Vagina (tissue), 2 donors: ENCODE measurements around the gene PEX5L. TPM values are rescaled to one million over a fixed set of nuclear protein-coding genes. Genes with fewer than 3 reads are reported as not detected.

ENCODE experiments used
- DNase-seq, 2 donors: peaks; one replicate each; pipeline ENCODE4 v3.0.0-alpha.2; 2017; ENCODE audit errors: extremely low spot score in 2 of 2
- H3K27ac ChIP-seq: fragments of 200-600 bp; sonication (generic); one replicate; pipeline ENCODE4 v1.5.1; 2019
- H3K27me3 ChIP-seq: fragments of 200-600 bp; sonication (generic); one replicate; pipeline ENCODE4 v1.5.1; 2019
- H3K36me3 ChIP-seq, 2 donors: fragments of 200-600 bp; sonication (generic); one replicate each; pipeline ENCODE4 v1.5.1; 2017 to 2019
- H3K4me1 ChIP-seq: fragments of 200-600 bp; sonication (generic); one replicate; pipeline ENCODE4 v1.5.1; 2019
- H3K4me3 ChIP-seq, 2 donors: fragments of 200-600 bp; sonication (generic); 1 replicate in 1 of 2; 2 replicates in 1 of 2; pipeline ENCODE4 v1.5.1; 2016 to 2019
- H3K9me3 ChIP-seq: fragments of 200-600 bp; sonication (generic); one replicate; pipeline ENCODE4 v1.5.1; 2019
- POLR2A ChIP-seq, 2 donors: fragments of 450-650 bp; IDR thresholded peaks; one replicate each; pipeline ENCODE4 v1.6.1; 2017; ENCODE audit warnings: antibody characterized with exemption in 2 of 2, mild to moderate bottlenecking in 2 of 2, moderate library complexity in 2 of 2
- POLR2AphosphoS5 ChIP-seq, 2 donors: sonication (generic); formaldehyde crosslinking; IDR thresholded peaks; one replicate each; pipeline ENCODE4 v1.9.0; 2017; ENCODE audit warnings: antibody characterized with exemption in 2 of 2, mild to moderate bottlenecking in 2 of 2, low read depth in 1 of 2; ENCODE audit not compliant: insufficient read depth in 1 of 2
- intact Hi-C: fragments of 100-400 bp; cut with DNase I; formaldehyde crosslinking; loops from one replicate; pipeline ENCODE4 v1.15.1; 2023
- total RNA-seq: library from RNA; depleted of rRNA; stranded (reverse); fragments of >200 nt; gene quantifications from one replicate; pipeline ENCODE4 v1.2.3, GENCODE V29; 2016
- TF ChIP-seq, protein P1 (sequence below), 3 experiments: fragments of 450-650 bp in 2 of 3; fragments of 200-600 bp in 1 of 3; sonication (generic) in 1 of 3; IDR thresholded peaks; one replicate each; pipeline ENCODE4 v1.5.1; 2017 to 2019; ENCODE audit warnings: antibody characterized with exemption in 3 of 3, mild to moderate bottlenecking in 2 of 3, moderate library complexity in 2 of 3

Gene PEX5L
- total RNA-seq, 1 donor from 2014 or later = not detected

DNA sequence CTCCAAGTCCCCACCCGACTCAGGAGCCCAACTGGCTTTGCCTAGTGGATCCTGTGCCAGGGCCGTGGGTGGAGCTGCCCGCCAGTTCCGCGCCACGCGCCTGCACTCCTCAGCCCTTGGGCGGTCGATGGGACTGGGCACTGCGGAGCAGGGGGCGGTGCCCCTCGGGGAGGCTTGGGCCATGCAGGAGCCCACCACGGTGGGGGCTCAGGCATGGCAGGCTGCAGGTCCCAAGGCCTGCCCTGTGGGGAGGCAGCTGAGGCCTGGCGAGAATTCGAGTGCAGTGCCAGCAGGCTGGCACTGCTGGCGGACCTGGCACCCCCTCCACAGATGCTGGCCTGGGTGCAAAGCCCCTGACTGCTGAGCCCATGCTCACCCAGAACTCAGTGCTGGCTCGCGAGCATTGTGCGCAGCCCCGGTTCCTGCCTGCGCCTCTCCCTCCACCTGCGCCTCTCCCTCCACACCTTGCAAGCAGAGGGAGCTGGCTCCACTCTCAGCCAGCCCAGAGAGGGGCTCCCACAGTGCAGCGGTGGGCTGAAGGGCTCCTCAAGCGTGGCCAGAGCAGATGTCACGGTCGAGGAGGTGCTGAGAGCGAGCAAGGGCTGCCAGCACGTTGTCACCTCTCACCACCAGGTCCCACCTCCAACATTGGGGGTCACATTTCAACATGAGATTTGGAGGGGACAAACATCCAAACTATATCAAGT is 261.2 kb downstream of the PEX5L start:
- intact Hi-C loops = no loop called here
- no peaks in the 10 kb centered on the region for H3K4me1 ChIP-seq
- no peak overlapping the region for H3K4me3 ChIP-seq
- H3K9me3 ChIP-seq = no peaks in the 10 kb centered on the region
- no peak for TF ChIP-seq POLR2AphosphoS5 (IDR thresholded peaks at IDR 0.05; ENCODE audit: insufficient read depth in 1 of 2, low read depth in 1 of 2)
- TF ChIP-seq, protein P1, sequence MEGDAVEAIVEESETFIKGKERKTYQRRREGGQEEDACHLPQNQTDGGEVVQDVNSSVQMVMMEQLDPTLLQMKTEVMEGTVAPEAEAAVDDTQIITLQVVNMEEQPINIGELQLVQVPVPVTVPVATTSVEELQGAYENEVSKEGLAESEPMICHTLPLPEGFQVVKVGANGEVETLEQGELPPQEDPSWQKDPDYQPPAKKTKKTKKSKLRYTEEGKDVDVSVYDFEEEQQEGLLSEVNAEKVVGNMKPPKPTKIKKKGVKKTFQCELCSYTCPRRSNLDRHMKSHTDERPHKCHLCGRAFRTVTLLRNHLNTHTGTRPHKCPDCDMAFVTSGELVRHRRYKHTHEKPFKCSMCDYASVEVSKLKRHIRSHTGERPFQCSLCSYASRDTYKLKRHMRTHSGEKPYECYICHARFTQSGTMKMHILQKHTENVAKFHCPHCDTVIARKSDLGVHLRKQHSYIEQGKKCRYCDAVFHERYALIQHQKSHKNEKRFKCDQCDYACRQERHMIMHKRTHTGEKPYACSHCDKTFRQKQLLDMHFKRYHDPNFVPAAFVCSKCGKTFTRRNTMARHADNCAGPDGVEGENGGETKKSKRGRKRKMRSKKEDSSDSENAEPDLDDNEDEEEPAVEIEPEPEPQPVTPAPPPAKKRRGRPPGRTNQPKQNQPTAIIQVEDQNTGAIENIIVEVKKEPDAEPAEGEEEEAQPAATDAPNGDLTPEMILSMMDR (IDR thresholded peaks at IDR 0.05) = no peak
- TF ChIP-seq POLR2A (IDR thresholded peaks at IDR 0.05) = no peak
- no peak for DNase-seq
- H3K27ac ChIP-seq = no peak overlapping the region
- no peaks in the 10 kb centered on the region for H3K36me3 ChIP-seq
- no peaks in the 10 kb centered on the region for H3K27me3 ChIP-seq

DNA sequence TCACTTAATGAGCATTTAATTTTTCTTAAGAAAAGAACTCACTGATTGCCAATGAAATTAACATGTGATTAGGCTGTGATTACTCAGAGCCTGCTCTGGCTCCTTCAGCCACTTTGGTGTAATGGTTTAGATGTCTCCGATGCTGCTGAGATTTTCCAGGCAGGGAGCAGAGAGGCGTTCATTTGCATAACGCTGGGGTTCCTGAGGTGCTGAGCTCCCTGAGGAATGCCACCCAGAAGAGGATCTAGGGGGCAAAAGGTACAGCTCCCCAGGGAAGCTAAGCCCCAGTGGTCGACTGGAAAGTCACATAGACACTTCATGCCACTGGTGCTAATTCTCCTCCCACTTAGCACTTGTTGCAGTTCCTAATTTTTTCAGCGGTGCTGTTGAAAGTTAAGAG is 264.4 kb downstream of the PEX5L start:
- Histone ChIP-seq H3K27me3 (no peaks in the 10 kb centered on the region), H3K36me3 (no peaks in the 10 kb centered on the region), H3K4me3 (no peak overlapping the region), H3K4me1 (no peaks in the 10 kb centered on the region), H3K27ac (no peak overlapping the region), H3K9me3 (no peaks in the 10 kb centered on the region)
- DNase-seq = no peak
- no peak for TF ChIP-seq POLR2A (IDR thresholded peaks at IDR 0.05)
- TF ChIP-seq, protein P1 (IDR thresholded peaks at IDR 0.05) = no peak
- no peak for TF ChIP-seq POLR2AphosphoS5 (IDR thresholded peaks at IDR 0.05; ENCODE audit: insufficient read depth in 1 of 2, low read depth in 1 of 2)
- intact Hi-C loops = no loop called here

DNA sequence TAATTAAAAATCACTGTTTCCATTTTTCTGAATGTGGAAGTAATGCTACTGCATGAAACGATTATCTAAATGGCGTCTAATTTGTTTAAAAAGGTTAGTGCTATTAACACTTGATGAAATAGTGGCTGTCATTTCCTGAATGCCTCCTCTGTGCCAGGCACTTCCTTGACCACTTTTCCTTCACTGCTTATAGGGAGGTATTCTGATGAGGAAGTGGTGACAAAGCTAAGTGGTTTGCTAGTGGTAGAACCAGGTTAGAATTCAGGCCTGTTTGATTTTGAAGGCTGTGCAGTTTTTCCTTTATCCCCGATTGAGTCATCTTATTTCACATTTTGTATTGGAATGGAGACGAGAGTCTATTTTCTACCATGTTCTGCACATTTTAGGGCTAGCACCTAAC is 264.9 kb downstream of the PEX5L start:
- H3K9me3 ChIP-seq = no peaks in the 10 kb centered on the region
- no peaks in the 10 kb centered on the region for H3K4me1 ChIP-seq
- no peaks in the 10 kb centered on the region for H3K27me3 ChIP-seq
- H3K36me3 ChIP-seq = no peaks in the 10 kb centered on the region
- intact Hi-C loops = no loop called here
- no peak overlapping the region for H3K27ac ChIP-seq
- DNase-seq = no peak
- TF ChIP-seq POLR2AphosphoS5 (IDR thresholded peaks at IDR 0.05; ENCODE audit: insufficient read depth in 1 of 2, low read depth in 1 of 2) (no peak), POLR2A (IDR thresholded peaks at IDR 0.05) (no peak)
- TF ChIP-seq, protein P1 (IDR thresholded peaks at IDR 0.05) = no peak
- H3K4me3 ChIP-seq = no peak overlapping the region

- H3K4me3 ChIP-seq = no peak overlapping the region
- H3K27me3 ChIP-seq = no peaks in the 10 kb centered on the region
- H3K4me1 ChIP-seq = no peaks in the 10 kb centered on the region
- H3K27ac ChIP-seq = no peak overlapping the region
- H3K36me3 ChIP-seq = peaks cover 3 to 12% of the 10 kb centered on the region in 2 donors
- intact Hi-C loops = no loop called here
- TF ChIP-seq POLR2A (IDR thresholded peaks at IDR 0.05) (no peak), POLR2AphosphoS5 (IDR thresholded peaks at IDR 0.05; ENCODE audit: insufficient read depth in 1 of 2, low read depth in 1 of 2) (no peak)
- TF ChIP-seq, protein P1 (IDR thresholded peaks at IDR 0.05) = no peak
- no peak for DNase-seq
- H3K9me3 ChIP-seq = no peaks in the 10 kb centered on the region
Measured at GRCh38 chr3:179769411-179770247, 267.1 kb downstream of the PEX5L start.

GRCh38 chr3:179768080-179768479 is 268.7 kb downstream of the PEX5L start:
- no peaks in the 10 kb centered on the region for H3K9me3 ChIP-seq
- no peak for DNase-seq
- no peak overlapping the region for H3K27ac ChIP-seq
- H3K4me1 ChIP-seq = no peaks in the 10 kb centered on the region
- no peaks in the 10 kb centered on the region for H3K27me3 ChIP-seq
- intact Hi-C loops = no loop called here
- peaks cover 3 to 13% of the 10 kb centered on the region in 2 donors for H3K36me3 ChIP-seq
- no peak overlapping the region for H3K4me3 ChIP-seq
- TF ChIP-seq POLR2AphosphoS5 (IDR thresholded peaks at IDR 0.05; ENCODE audit: insufficient read depth in 1 of 2, low read depth in 1 of 2) = no peak
- TF ChIP-seq, protein P1 (IDR thresholded peaks at IDR 0.05) = no peak
- no peak for TF ChIP-seq POLR2A (IDR thresholded peaks at IDR 0.05)
